ENCODE measurements around the gene CNR2.
"Not testable (repeated sequence)": the region's sequence is repeated elsewhere in the genome, so short reads cannot be mapped to it uniquely, and the experiment has no call there.

CNR2 gene

DNA sequence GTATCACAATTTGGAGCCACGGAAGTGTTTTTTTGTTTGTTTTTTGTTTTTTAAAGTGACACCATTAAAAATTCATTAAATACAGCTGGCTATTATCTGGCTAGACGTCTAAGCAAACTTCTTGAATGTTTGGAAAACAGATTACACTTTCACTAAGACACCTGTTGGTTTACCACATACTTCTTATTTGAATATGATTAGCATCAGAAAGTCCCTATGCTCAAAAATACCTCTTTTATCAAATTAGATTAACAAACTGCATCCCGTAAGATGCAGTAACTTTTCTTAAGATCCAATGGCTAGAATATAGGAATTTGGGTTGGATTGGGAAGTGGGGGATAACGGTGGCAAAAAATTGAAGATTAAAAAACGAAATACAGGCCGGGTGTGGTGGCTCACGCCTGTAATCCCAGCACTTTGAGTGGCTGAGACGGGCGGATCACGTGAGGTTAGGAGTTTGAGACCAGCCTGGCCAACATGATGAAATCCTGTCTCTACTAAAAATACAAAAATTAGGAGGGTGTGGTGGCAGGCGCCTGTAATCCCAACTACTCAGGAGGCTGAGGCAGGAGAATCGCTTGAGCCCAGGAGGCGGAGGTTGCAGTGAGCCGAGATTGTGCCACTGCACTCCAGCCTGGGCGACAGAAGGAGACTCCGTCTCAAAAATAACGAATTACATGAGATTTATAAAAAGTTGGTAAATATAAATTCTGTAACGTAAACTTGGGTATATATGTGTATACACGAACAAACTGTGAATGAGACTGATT lies 45.1 kb upstream of the CNR2 start:
- peaks cover 6 to 21% of the 10 kb centered on the region in 2 experiments; a peak in 2 of 3 replicates for H3K36me3 ChIP-seq (ENCODE audit: control insufficient read depth in 2 of 2, insufficient read depth in 1 of 2, low read length in 2 of 2)
- not testable (repeated sequence) for H3K4me1 ChIP-seq (ENCODE audit: control insufficient read depth, insufficient read depth, low read length); H3K4me3 ChIP-seq (ENCODE audit: low read depth, low read length); H3K9me3 ChIP-seq (ENCODE audit: control insufficient read depth, insufficient read depth, low read depth, low read length)
- TF ChIP-seq KLF1 (tag by site-specific recombination; IDR thresholded peaks at IDR 0.05) (peak; percentile 53; the same call in 1 of the 2 replicates), SCRT2 (tag by site-specific recombination; IDR thresholded peaks at IDR 0.05) (peak; percentile 74)
- peak overlapping the region; percentile 98 for H3K27ac ChIP-seq (ENCODE audit: extremely low read depth, low read depth, low read length)
- ChIA-PET CTCF (interaction anchor here (0.7 to 1.6 kb wide), 3 partner anchors 9 to 70 kb away, joined by 3 to 7 read pairs (median 4); no protein-coding TSS in a partner anchor), POLR2A (interaction anchor here (0.6 to 3.2 kb wide), 8 partner anchors 14 to 208 kb away, joined by 3 to 24 read pairs (median 6); partner anchors contain the start of gene SRSF10)

DNA sequence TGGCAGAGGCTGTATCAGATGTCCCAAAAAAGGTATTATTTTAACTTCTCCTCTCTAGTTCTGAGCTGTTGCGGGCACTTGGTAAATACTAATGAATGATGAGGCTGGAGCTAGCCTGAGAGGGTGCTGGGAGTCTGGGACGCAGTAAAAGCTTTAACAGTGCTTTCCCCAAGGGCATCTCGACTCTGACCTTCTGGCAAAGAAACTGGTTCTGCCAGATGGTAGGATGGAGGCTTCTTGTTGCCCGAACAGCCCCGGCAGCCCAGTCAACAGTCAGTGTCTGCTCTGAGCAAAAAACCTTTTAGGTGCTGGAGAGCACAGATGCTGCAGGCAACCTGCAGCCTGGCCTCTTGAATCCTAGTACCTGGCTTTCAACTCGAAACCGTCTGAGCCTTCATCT lies 43.9 kb upstream of the CNR2 start:
- TF ChIP-seq, protein P1, sequence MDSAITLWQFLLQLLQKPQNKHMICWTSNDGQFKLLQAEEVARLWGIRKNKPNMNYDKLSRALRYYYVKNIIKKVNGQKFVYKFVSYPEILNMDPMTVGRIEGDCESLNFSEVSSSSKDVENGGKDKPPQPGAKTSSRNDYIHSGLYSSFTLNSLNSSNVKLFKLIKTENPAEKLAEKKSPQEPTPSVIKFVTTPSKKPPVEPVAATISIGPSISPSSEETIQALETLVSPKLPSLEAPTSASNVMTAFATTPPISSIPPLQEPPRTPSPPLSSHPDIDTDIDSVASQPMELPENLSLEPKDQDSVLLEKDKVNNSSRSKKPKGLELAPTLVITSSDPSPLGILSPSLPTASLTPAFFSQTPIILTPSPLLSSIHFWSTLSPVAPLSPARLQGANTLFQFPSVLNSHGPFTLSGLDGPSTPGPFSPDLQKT (IDR thresholded peaks at IDR 0.05; ENCODE audit: borderline replicate concordance, low read depth, low read length), result no peak
- no peak for TF ChIP-seq FEZF1 (tag by site-specific recombination; IDR thresholded peaks at IDR 0.05)
- Histone ChIP-seq H3K4me1 (ENCODE audit: control insufficient read depth, insufficient read depth, low read length) (no peaks in the 10 kb centered on the region), H3K36me3 (ENCODE audit: control insufficient read depth in 2 of 2, insufficient read depth in 1 of 2, low read length in 2 of 2) (peaks cover 6 to 16% of the 10 kb centered on the region in 2 experiments; a peak in 2 of 3 replicates), H3K4me3 (ENCODE audit: low read depth, low read length) (no peak overlapping the region), H3K9me3 (ENCODE audit: control insufficient read depth, insufficient read depth, low read depth, low read length) (no peaks in the 10 kb centered on the region), H3K27ac (ENCODE audit: extremely low read depth, low read depth, low read length) (no peak overlapping the region)
- ChIA-PET CTCF (interaction anchor here (1.0 to 1.6 kb wide), 4 partner anchors 8 to 185 kb away, joined by 3 to 7 read pairs (median 4); no protein-coding TSS in a partner anchor), POLR2A (interaction anchor here (0.6 kb wide), 1 partner anchor 426 kb away, joined by 3 read pairs; no protein-coding TSS in a partner anchor)

DNA sequence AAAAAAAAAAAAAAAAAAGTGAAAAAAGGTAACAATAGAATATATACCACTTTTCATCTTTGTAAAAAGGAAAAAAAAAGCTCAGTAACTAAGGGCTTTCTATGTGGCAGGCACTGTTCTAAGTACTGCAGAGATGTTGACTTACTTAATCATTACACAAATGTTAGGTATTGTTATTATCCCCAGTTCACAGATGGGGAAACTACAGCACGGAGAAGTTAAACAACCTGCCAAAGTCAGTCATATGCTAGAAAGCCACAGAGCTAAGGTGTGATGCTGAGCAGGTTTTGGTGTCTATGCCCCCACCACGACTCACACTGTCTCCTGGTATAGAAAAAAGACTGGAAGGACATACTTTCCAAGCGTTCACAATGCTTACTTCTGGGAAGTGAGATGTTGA lies 39.9 kb upstream of the CNR2 start:
- TF ChIP-seq ZBTB8A (tag by site-specific recombination; IDR thresholded peaks at IDR 0.05), result no peak
- TF ChIP-seq EGR2 (tag by site-specific recombination; IDR thresholded peaks at IDR 0.05; ENCODE audit: low read depth), result no peak
- no peak for TF ChIP-seq ZSCAN30 (tag by site-specific recombination; IDR thresholded peaks at IDR 0.05)
- Histone ChIP-seq H3K36me3 (ENCODE audit: control insufficient read depth in 2 of 2, insufficient read depth in 1 of 2, low read length in 2 of 2) (no peaks in the 10 kb centered on the region), H3K27ac (ENCODE audit: extremely low read depth, low read depth, low read length) (no peak overlapping the region), H3K4me3 (ENCODE audit: low read depth, low read length) (no peak overlapping the region), H3K4me1 (ENCODE audit: control insufficient read depth, insufficient read depth, low read length) (no peaks in the 10 kb centered on the region), H3K9me3 (ENCODE audit: control insufficient read depth, insufficient read depth, low read depth, low read length) (no peaks in the 10 kb centered on the region)
- POLR2A ChIA-PET, result interaction anchor here (0.6 to 1.0 kb wide), 3 partner anchors 72 to 159 kb away, joined by 3 to 5 read pairs (median 4); no protein-coding TSS in a partner anchor
- CTCF ChIA-PET, result interaction anchor here (0.7 to 1.0 kb wide), 2 partner anchors 246 to 439 kb away, joined by 4 to 6 read pairs; no protein-coding TSS in a partner anchor

DNA sequence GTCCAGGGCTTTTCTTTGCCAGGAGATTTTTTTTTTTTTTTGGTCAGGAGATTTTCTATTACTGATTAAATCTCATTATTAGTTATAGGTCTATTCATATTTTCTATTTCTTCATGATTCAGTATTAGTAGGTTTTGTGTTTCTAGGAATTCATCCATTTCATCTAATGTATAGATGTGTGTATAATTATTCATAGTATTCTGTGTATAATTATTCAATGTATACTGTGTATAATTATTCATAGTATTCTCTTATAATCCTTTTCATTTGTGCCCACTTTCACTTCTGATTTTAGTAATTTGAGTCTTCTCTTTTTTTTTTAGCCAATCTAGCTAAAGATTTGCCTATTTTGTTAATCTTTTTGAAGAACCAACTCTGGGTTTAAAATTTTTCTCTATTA lies 34.2 kb upstream of the CNR2 start:
- TF ChIP-seq ZNF549 (tag by site-specific recombination; IDR thresholded peaks at IDR 0.05), result no peak
- TF ChIP-seq HOXA7 (CRISPR knock-in tag; IDR thresholded peaks at IDR 0.05; ENCODE audit: borderline replicate concordance), result no peak
- TF ChIP-seq ZNF48 (tag by site-specific recombination; IDR thresholded peaks at IDR 0.05), result no peak
- TF ChIP-seq ZNF670 (tag by site-specific recombination; IDR thresholded peaks at IDR 0.05; ENCODE audit: low read depth), result no peak
- TF ChIP-seq ZNF121 (tag by site-specific recombination; IDR thresholded peaks at IDR 0.05), result no peak
- TF ChIP-seq GLI4 (tag by site-specific recombination; IDR thresholded peaks at IDR 0.05), result no peak
- TF ChIP-seq RBAK (tag by site-specific recombination; IDR thresholded peaks at IDR 0.05), result no peak
- TF ChIP-seq BCL11B (tag by site-specific recombination; IDR thresholded peaks at IDR 0.05; ENCODE audit: low read depth), result no peak
- TF ChIP-seq ZIC2 (tag by site-specific recombination; IDR thresholded peaks at IDR 0.05), result no peak
- no peak for TF ChIP-seq MEIS1 (CRISPR knock-in tag; IDR thresholded peaks at IDR 0.05; ENCODE audit: borderline replicate concordance)
- no peak for TF ChIP-seq PRDM1 (tag by site-specific recombination; IDR thresholded peaks at IDR 0.05)
- CTCF ChIA-PET, result interaction anchor here (0.7 to 1.6 kb wide), 4 partner anchors 9 to 177 kb away, joined by 3 to 4 read pairs (median 4); no protein-coding TSS in a partner anchor

More for the DNA sequence above, 34.2 kb upstream of the CNR2 start:
- POLR2A ChIA-PET, result interaction anchor here (0.7 kb wide), 1 partner anchor 14 kb away, joined by 3 read pairs; no protein-coding TSS in a partner anchor
- Histone ChIP-seq H3K36me3 (ENCODE audit: control insufficient read depth in 2 of 2, insufficient read depth in 1 of 2, low read length in 2 of 2) (no peaks in the 10 kb centered on the region), H3K4me3 (ENCODE audit: low read depth, low read length) (no peak overlapping the region), H3K4me1 (ENCODE audit: control insufficient read depth, insufficient read depth, low read length) (no peaks in the 10 kb centered on the region), H3K27ac (ENCODE audit: extremely low read depth, low read depth, low read length) (no peak overlapping the region), H3K9me3 (ENCODE audit: control insufficient read depth, insufficient read depth, low read depth, low read length) (no peaks in the 10 kb centered on the region)

All from HEK293 (cell line).